ENCODE data around the gene KCNS3. TPM values are rescaled to one million over a fixed set of nuclear protein-coding genes. Genes with fewer than 3 reads are reported as not detected.

The KCNS3 gene
- total RNA-seq, 1 donor from 2014 or later: 18.0 TPM

Other genes with a start within 250 kb of the KCNS3 start
- gene SMC6, start 124.9 kb upstream of the KCNS3 start, total RNA-seq: 28.9 and 32.6 TPM in 2 replicates
- gene GEN1, start 124.5 kb upstream of the KCNS3 start, total RNA-seq: 10.4 and 11.3 TPM in 2 replicates
- not detected in 2 replicates for gene MSGN1, start 62.2 kb upstream of the KCNS3 start, total RNA-seq